H4 (cell line): ENCODE results near the gene PCDHA2. TPM values are rescaled to one million over a fixed set of nuclear protein-coding genes. Genes with fewer than 3 reads are reported as not detected.
"Not testable (repeated sequence)": the region's sequence is repeated elsewhere in the genome, so short reads cannot be mapped to it uniquely, and the experiment has no call there.

Experiments
- DNase-seq: peaks from one replicate; pipeline ENCODE4 v3.0.0-alpha.2; 2015; ENCODE audit warnings: low spot score
- total RNA-seq: library from RNA; depleted of rRNA; stranded (reverse); fragments of >200 nt; shearing (Covaris generic); gene quantifications from 2 replicates; pipeline ENCODE4 v1.2.3, GENCODE V29; 2014; rRNA removed

The PCDHA2 gene
- 0.72 and 0.82 TPM in 2 replicates for total RNA-seq

DNA sequence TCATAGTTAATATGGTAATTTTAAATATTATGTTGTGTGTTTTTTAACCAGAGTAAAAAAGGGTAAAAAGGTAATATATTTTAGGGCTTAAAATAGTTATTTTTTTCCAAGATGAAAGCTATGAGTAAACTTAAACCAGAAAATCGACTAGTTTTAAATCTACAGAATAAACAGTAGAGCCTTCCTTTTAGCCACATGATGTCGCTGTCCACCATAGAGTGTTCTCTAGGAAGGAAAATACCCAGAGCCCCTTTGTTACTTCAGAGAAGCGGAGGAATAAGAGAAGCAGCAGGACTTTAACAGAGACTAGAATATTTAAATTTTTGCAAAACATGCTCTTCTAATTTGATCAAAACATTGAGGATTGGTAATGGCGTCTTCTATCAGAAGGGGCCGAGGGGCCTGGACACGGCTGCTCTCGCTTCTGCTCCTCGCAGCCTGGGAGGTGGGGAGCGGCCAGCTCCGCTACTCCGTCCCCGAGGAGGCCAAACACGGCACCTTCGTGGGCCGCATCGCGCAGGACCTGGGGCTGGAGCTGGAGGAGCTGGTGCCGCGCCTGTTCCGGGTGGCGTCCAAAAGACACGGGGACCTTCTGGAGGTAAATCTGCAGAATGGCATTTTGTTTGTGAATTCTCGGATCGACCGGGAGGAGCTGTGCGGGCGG is at the start of gene PCDHA2:
Gene PCDHA2, plus strand, starts transcription at position 258 of the 664 bp plus-strand sequence.
- DNase-seq = peak; percentile 48

DNA sequence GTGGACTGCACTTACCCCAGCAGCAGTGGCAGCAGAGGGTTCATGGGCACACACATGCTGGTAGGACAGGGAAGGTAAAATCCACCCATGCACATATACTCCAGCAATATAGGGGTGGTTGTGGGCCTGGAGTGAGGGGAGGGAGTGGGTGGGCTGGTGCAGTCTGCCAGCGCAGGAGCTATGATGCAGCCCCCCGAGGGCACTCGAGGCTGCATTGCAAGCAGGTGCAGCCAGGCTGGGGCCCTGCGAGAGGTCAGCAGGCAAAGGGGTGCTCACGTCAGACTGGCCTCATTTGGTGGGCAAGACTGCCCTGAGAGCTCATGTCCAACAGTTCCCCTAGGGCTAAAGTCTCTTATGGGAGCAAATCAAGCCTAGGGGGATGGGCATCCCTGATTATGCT is 41.1 kb upstream of the PCDHA2 start:
- no peak for DNase-seq

DNA sequence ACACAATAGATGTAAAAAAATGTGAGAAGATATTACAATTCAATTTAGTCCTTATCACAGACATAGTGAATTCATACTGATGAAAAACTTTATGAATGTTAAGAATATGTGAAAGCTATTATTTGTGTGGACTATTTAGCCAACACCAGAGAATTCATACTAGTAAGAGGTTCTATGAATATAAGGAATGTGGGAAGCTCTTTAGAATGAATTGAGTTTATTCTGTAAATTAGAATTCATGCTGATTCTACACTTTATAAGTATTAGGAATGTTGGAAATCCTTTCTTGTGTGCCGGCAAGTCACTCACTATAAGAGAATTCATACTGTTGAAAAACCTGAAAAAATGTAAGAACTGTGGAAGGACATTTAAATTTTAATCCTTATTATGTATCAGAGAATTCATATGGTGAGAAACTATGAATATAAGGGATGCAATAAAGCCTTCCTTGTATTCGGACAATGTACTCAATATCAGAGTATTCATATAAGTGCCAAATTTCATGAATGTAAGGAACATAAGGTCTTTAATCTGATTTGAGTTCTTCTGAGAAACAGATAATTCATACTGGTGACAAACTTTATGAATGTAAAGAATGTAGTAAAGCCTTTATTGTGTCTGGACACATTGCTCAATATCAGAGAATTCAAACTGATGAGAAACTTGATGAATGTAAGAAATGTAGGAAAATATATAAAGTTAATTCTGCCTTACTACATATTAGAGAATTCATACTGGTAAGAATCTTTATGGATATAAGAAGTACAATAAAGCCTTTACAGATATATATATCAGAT is 30.3 kb upstream of the PCDHA2 start:
- no peak for DNase-seq

DNA sequence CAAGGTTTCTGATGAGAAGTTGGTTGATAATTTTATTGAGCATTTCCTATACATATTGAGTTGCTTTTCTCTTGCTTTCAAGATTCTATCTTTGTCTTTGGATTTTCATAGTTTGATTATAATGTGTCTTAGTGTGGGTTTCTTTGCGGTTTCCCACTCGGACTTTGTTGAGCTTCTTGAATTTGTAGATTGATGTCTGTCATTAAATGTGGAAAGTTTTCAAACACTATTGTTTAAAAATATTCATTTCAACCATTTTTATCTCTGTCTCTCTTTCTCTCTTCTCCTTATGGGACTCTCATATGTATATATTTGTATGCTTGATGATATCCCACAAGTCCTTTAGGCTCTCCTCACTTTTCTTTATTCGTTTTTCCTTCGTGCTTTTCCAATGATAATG is 27.2 kb upstream of the PCDHA2 start:
- no peak for DNase-seq

DNA sequence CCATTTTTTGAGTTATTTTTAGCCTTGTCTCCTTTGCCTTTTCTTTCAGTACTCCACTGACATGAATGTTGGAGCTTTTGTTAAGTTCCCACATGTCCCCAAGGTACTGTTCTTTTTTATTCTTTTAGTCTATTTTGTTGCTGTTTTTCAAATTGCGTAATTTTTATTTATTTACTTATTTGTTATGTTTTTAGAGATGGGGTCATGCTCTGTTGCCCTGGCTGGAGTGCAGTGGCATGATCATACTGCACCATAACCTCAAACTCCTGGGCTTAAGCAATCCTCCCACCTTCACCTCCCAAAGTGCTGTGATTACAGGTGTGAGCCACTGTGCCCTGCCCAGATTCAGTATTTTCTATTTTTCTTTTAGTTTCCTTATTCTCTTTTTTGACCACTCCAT is 14.1 kb upstream of the PCDHA2 start:
- no peak for DNase-seq

DNA sequence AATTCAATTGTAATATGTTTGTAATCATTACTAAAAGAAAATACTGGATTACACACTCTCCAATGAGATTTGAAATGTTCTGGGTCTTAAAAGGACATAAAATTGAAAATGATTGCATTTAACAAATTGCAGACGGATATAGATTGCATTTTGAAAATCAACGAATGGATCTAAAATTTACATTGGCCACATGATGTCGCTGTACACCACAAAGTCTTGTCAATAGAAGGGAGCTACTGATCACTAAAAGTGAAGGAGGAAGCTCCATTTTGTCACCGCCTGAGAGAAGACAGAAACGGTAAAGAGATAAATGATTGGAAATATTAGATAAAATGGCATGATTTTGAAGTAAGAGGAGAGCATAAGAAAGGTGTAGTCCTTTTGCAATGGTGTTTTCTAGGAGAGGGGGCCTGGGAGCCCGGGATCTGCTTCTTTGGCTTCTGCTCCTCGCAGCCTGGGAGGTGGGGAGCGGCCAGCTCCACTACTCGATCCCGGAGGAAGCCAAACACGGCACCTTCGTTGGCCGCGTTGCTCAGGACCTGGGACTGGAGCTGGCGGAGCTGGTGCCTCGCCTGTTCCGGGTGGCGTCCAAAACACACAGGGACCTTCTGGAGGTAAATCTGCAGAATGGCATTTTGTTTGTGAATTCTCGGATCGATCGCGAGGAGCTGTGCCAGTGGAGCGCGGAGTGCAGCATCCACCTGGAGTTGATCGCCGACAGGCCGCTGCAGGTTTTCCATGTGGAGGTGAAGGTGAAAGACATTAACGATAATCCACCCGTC is 8.6 kb upstream of the PCDHA2 start, which contains the start of gene PCDHA1:
Gene PCDHA1, plus strand, starts transcription at position 236 of the 782 bp plus-strand sequence.
- DNase-seq = no peak

DNA sequence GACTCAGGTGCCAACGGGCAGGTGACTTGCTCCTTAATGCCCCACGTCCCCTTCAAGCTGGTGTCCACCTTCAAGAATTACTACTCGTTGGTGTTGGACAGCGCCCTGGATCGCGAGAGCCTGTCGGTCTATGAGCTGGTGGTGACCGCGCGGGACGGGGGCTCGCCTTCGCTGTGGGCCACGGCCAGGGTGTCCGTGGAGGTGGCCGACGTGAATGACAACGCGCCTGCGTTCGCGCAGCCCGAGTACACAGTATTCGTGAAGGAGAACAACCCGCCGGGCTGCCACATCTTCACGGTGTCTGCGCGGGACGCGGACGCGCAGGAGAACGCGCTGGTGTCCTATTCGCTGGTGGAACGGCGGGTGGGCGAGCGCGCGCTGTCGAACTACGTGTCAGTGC is 7.2 kb upstream of the PCDHA2 start:
- DNase-seq = not testable (repeated sequence)

DNA sequence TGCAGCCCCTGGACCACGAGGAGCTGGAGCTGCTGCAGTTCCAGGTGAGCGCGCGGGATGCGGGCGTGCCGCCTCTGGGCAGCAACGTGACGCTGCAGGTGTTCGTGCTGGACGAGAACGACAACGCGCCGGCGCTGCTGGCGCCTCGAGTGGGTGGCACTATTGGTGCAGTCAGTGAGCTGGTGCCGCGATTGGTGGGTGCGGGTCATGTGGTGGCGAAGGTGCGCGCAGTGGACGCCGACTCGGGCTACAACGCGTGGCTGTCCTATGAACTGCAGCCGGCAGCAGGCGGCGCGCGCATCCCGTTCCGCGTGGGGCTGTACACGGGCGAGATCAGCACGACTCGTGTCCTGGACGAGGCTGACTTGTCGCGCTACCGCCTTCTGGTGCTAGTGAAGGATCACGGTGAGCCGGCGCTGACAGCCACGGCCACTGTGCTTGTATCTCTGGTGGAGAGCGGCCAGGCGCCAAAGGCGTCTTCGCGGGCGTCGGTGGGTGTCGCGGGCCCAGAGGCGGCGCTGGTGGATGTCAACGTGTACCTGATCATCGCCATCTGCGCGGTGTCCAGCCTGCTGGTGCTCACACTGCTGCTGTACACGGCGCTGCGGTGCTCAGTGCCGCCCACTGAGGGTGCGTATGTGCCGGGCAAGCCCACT is 6.7 kb upstream of the PCDHA2 start:
- DNase-seq = not testable (repeated sequence)

DNA sequence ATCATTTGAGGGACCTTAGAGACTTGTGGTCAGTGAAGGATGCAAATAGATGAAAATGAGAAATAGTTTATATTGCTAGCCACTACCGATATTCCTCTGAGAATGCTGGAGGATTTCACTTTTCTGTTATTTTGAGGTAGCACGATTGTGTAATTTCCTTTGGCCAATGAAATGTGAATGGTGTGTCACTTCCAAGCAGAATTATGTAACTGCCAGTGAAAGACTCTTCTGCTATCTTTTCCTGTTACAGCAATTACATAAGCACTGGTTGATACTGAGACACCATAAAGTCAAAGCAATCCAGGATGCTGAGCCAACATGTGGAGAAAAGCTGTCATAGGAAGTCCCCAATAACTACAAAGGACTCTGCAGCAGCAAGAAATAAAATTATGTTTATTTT is 3.6 kb upstream of the PCDHA2 start:
- no peak for DNase-seq

DNA sequence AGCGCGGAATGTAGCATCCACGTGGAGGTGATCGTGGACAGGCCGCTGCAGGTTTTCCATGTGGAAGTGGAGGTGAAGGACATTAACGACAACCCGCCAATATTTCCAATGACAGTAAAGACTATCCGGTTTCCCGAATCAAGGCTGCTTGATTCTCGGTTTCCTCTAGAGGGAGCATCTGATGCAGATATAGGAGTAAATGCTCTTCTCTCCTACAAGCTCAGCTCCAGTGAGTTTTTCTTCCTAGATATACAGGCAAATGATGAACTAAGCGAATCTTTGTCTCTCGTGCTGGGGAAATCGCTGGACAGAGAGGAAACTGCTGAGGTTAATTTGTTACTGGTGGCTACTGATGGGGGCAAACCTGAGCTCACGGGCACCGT is 598 bp downstream of the PCDHA2 start:
- peak; percentile 29 for DNase-seq

DNA sequence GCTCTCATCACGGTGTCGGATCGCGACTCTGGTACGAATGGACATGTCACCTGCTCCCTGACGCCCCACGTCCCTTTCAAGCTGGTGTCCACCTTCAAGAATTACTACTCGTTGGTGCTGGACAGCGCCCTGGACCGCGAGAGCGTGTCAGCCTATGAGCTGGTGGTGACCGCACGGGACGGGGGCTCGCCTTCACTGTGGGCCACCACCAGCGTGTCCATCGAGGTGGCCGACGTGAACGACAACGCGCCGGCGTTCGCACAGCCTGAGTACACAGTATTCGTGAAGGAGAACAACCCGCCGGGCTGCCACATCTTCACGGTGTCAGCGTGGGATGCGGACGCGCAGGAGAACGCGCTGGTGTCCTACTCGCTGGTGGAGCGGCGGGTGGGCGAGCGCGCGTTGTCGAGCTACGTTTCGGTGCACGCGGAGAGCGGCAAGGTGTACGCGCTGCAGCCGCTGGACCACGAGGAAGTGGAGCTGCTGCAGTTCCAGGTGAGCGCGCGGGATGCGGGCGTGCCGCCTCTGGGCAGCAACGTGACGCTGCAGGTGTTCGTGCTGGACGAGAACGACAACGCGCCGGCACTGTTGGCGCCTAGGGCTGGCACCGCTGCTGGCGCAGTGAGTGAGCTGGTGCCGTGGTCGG is 1.5 kb downstream of the PCDHA2 start:
- not testable (repeated sequence) for DNase-seq

DNA sequence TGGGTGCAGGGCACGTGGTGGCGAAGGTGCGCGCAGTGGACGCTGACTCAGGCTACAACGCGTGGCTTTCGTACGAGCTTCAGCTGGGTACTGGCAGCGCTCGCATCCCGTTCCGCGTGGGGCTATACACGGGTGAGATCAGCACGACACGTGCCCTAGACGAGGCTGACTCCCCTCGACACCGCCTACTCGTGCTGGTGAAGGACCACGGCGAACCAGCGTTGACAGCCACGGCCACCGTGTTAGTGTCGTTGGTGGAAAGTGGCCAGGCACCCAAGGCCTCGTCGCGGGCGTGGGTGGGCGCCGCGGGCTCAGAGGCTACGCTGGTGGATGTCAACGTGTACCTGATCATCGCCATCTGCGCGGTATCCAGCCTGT is 2.1 kb downstream of the PCDHA2 start:
- no peak for DNase-seq

DNA sequence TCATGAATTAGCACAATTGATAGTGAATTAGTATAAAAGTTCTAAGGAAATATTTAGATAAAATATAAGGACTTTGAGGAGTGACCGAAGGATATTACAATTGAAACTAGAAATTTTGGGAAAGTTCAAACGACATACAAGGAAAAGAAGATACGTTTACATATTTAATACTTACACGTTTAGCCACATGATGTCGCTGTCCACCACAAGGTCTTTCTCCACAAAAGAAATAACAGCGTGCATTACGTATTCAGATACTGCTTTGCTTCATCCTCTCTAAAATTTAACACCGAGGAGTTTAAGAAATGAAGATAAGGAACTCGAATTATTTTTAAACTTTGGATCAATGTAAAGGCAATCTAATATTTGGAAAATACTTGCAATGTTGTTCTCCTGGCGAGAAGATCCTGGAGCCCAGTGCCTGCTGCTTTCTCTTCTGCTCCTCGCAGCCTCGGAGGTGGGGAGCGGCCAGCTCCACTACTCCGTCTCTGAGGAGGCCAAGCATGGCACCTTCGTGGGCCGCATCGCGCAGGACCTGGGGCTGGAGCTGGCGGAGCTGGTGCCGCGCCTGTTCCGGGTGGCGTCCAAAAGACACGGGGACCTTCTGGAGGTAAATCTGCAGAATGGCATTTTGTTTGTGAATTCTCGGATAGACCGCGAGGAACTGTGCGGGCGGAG is 6.3 kb downstream of the PCDHA2 start, which contains the start of gene PCDHA3:
Gene PCDHA3, plus strand, starts transcription at position 242 of the 678 bp plus-strand sequence.
- peak; percentile 75 for DNase-seq

DNA sequence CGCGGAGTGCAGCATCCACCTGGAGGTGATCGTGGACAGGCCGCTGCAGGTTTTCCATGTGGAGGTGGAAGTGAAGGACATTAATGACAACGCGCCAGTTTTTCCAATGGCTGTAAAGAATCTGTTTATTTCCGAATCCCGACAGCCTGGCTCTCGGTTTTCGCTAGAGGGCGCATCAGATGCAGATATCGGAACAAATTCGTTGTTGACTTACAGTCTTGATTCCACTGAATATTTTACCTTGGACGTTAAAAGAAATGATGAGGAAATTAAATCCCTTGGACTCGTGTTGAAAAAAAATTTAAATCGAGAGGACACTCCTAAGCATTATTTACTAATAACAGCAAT is 6.8 kb downstream of the PCDHA2 start:
- peak; percentile 51 for DNase-seq

DNA sequence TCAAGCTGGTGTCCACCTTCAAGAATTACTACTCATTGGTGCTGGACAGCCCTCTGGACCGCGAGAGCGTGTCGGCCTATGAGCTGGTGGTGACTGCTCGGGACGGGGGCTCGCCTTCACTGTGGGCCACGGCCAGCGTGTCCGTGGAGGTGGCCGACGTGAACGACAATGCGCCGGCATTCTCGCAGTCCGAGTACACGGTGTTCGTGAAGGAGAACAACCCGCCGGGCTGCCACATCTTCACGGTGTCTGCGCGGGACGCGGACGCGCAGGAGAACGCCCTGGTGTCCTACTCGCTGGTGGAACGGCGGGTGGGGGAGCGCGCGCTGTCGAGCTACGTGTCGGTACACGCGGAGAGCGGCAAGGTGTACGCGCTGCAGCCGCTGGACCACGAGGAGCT is 7.7 kb downstream of the PCDHA2 start:
- DNase-seq = not testable (repeated sequence)

DNA sequence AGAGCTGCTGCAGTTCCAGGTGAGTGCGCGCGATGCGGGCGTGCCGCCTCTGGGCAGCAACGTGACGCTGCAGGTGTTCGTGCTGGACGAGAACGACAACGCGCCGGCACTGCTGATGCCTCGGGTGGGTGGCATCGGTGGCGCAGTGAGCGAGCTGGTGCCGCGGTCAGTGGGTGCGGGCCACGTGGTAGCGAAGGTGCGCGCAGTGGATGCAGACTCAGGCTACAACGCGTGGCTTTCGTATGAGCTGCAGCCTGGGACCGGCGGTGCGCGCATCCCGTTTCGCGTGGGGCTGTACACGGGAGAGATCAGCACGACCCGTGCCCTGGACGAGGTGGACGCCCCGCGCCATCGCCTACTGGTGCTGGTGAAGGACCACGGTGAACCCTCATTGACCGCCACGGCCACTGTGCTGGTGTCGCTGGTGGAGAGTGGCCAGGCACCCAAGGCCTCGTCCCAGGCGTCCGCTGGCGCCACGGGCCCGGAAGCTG is 8.2 kb downstream of the PCDHA2 start:
- no peak for DNase-seq

DNA sequence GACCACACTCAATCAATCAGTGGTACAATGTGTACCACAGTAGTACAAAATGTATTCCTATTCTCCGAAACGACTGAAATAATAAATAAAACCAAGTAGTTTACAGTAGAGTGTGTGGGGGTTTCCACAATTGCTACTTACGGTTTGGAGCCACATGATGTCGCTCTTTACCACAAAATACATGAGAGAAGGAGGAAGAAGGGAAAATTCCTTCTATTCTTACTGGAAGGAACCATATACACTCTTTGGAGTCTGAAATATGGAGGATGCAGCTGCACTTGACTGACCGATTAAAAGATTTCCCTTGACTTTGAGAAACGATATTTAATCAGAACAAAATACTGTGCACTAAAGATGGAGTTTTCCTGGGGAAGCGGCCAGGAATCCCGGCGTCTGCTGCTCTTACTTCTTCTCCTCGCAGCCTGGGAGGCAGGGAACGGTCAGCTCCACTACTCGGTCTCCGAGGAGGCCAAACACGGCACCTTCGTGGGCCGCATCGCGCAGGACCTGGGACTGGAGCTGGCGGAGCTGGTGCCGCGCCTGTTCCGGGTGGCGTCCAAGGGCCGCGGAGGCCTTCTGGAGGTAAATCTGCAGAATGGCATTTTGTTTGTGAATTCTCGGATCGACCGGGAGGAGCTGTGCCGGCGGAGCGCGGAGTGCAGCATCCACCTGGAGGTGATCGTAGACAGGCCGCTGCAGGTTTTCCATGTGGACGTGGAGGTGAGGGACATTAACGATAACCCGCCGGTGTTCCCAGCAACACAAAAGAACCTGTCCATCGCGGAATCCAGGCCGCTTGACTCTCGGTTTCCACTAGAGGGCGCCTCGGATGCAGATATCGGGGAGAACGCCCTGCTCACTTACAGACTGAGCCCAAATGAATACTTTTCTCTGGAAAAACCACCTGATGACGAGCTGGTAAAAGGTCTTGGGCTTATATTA is 12.5 kb downstream of the PCDHA2 start, which contains the start of gene PCDHA4:
Gene PCDHA4, plus strand, starts transcription at position 235 of the 942 bp plus-strand sequence.
- DNase-seq = no peak

DNA sequence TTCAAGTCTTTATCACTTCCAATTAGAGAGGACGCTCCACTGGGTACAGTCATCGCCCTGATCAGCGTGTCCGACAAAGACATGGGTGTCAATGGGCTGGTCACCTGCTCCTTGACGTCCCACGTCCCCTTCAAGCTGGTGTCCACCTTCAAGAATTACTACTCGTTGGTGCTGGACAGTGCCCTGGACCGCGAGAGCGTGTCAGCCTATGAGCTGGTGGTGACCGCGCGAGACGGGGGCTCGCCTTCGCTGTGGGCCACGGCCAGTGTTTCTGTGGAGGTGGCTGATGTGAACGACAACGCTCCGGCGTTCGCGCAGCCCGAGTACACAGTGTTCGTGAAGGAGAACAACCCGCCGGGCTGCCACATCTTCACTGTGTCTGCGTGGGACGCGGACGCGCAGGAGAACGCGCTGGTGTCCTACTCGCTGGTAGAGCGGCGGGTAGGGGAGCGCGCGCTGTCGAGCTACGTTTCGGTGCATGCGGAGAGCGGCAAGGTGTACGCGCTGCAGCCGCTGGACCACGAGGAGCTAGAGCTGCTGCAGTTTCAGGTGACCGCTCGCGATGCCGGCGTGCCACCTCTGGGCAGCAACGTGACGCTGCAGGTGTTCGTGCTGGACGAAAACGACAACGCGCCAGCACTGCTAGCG is 13.7 kb downstream of the PCDHA2 start:
- not testable (repeated sequence) for DNase-seq

DNA sequence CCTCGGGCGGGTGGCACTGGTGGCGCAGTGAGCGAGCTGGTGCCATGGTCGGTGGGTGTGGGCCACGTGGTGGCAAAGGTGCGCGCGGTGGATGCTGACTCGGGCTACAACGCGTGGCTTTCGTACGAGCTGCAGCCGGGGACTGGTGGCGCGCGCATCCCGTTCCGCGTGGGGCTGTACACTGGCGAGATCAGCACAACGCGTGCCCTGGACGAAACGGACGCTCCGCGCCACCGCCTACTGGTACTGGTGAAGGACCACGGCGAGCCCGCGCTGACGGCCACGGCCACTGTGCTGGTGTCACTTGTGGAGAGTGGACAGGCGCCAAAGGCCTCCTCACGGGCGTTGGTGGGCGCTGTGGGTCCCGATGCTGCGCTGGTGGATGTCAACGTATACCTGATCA is 14.2 kb downstream of the PCDHA2 start:
- no peak for DNase-seq
